ENCODE data around the gene RAB34. TPM values are rescaled to one million over a fixed set of nuclear protein-coding genes. Genes with fewer than 3 reads are reported as not detected.
A peak's percentile ranks its signal among the peaks of the same experiment; 100 is the strongest.
"Not testable (repeated sequence)": the region's sequence is repeated elsewhere in the genome, so short reads cannot be mapped to it uniquely, and the experiment has no call there.

Gene RAB34
- total RNA-seq, 1 experiment from 2014 or later, result not detected

DNA sequence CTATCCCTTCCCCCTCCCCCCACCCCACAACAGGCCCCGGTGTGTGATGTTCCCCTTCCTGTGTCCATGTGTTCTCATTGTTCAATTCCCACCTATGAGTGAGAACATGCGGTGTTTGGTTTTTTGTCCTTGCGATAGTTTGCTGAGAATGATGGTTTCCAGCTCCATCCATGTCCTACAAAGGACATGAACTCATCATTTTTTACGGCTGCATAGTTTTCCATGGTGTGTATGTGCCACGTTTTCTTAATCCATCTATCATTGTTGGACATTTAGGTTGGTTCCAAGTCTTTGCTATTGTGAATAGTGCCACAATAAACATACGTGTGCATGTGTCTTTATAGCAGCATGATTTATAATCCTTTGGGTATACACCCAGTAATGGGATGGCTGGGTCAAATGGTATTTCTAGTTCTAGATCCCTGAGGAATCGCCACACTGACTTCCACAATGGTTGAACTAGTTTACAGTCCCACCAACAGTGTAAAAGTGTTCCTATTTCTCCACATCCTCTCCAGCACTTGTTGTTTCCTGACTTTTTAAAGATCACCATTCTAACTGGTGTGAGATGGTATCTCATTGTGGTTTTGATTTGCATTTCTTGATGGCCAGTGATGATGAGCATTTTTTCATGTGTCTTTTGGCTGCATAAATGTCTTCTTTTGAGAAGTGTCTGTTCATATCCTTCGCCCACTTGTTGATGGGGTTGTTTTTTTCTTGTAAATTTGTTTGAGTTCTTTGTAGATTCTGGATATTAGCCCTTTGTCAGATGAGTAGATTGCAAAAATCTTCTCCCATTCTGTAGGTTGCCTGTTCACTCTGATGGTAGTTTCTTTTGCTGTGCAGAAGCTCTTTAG, 18.5 kb upstream of the RAB34 start:
- not testable (repeated sequence) for DNase-seq; H3K4me3 ChIP-seq (ENCODE audit: low read length)

DNA sequence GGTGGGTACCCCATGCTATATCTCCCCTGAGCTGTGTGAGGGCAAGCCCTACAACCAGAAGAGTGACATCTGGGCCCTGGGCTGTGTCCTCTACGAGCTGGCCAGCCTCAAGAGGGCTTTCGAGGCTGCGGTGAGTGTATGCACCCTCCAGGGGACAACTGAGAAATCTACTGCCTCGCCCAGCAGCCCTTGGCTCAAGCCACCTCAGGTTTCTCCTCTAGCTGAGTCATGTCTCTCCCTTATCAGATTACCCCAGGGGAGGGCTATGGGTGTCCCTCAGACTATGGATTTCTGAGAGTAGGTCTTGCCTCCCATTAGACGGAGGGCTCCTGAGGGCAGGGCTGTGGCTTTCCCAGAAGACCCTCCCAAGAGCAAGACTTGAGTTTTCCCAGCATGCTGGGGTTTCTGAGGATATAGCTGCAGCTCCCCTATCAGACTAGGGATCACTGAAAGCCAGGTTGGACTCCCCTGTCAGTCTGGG, 17.6 kb upstream of the RAB34 start:
- H3K4me1 ChIP-seq (ENCODE audit: low read length), result peaks cover 22% of the 10 kb centered on the region
- no peaks in the 10 kb centered on the region for H3K9me2 ChIP-seq (replicated peaks; ENCODE audit: insufficient read depth, low read length)
- H2AFZ ChIP-seq (ENCODE audit: low read length), result no peak overlapping the region
- no peaks in the 10 kb centered on the region for H3K36me3 ChIP-seq (ENCODE audit: insufficient read depth, low read length)
- H3K27ac ChIP-seq (ENCODE audit: low read length), result no peak overlapping the region
- H3K9ac ChIP-seq (ENCODE audit: low read length), result no peak overlapping the region
- no peaks in the 10 kb centered on the region for H4K20me1 ChIP-seq (ENCODE audit: insufficient read depth, low read depth, low read length)
- no peaks in the 10 kb centered on the region for H3K79me2 ChIP-seq (ENCODE audit: low read length)
- H3K9me3 ChIP-seq (ENCODE audit: low read length), result no peaks in the 10 kb centered on the region
- no peak overlapping the region for H3K4me2 ChIP-seq (ENCODE audit: low read depth, low read length, poor library complexity, severe bottlenecking)
- H3K4me3 ChIP-seq (ENCODE audit: low read length), result no peak overlapping the region
- H3K27me3 ChIP-seq (ENCODE audit: low read length), result no peaks in the 10 kb centered on the region
- DNase-seq, result no peak

More for the DNA sequence above, 18.5 kb upstream of the RAB34 start:
- not testable (repeated sequence) for H3K36me3 ChIP-seq (ENCODE audit: insufficient read depth, low read length); H3K79me2 ChIP-seq (ENCODE audit: low read length); H3K9ac ChIP-seq (ENCODE audit: low read length); H4K20me1 ChIP-seq (ENCODE audit: insufficient read depth, low read depth, low read length); H2AFZ ChIP-seq (ENCODE audit: low read length); H3K9me3 ChIP-seq (ENCODE audit: low read length); H3K4me2 ChIP-seq (ENCODE audit: low read depth, low read length, poor library complexity, severe bottlenecking); H3K27ac ChIP-seq (ENCODE audit: low read length); H3K9me2 ChIP-seq (replicated peaks; ENCODE audit: insufficient read depth, low read length); H3K27me3 ChIP-seq (ENCODE audit: low read length)
- peaks cover 30% of the 10 kb centered on the region for H3K4me1 ChIP-seq (ENCODE audit: low read length)

DNA sequence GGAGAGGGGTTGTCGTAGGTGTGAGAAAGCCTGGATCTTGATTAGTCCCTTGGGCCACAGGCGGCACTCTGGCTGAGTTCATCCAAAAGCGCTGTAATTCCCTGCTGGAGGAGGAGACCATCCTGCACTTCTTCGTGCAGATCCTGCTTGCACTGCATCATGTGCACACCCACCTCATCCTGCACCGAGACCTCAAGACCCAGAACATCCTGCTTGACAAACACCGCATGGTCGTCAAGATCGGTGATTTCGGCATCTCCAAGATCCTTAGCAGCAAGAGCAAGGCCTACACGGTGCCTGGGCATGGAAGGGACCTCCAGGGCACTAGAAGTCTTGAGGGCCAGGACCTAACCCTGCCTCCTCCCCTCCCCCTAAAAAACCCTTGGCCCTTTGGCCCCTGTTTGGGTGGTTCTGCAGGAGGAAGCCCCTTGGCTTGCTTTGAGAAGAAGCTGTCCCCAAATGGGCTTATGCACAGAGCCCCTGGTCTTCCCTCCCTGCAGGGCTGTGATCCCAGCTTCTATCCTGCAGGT, 17.1 kb upstream of the RAB34 start:
- DNase-seq, result no peak
- Histone ChIP-seq H3K79me2 (ENCODE audit: low read length) (no peaks in the 10 kb centered on the region), H3K9ac (ENCODE audit: low read length) (no peak overlapping the region), H3K9me2 (replicated peaks; ENCODE audit: insufficient read depth, low read length) (no peaks in the 10 kb centered on the region), H3K4me2 (ENCODE audit: low read depth, low read length, poor library complexity, severe bottlenecking) (no peak overlapping the region), H3K27me3 (ENCODE audit: low read length) (no peaks in the 10 kb centered on the region), H3K27ac (ENCODE audit: low read length) (no peak overlapping the region), H2AFZ (ENCODE audit: low read length) (no peak overlapping the region), H3K4me3 (ENCODE audit: low read length) (no peak overlapping the region), H3K36me3 (ENCODE audit: insufficient read depth, low read length) (no peaks in the 10 kb centered on the region), H3K4me1 (ENCODE audit: low read length) (peaks cover 21% of the 10 kb centered on the region), H4K20me1 (ENCODE audit: insufficient read depth, low read depth, low read length) (no peaks in the 10 kb centered on the region), H3K9me3 (ENCODE audit: low read length) (no peaks in the 10 kb centered on the region)

DNA sequence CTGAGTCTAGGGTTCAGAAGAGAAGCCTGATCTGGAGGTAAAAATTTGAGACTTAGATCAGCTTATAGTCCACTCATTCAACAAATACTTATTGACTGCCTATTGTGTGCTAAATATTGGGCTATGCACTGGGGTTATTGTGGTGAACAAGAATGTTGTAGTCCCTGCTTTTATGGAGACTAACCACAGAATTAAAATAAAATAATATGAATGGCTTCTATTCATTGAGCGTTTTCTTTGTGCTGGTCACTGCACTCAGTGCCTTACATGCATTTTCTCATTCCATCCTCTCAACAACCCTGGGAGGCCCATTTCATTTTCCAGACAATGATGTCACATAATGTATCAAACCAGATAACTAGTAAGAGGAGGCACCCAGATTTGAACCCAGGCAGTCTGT, 15.7 kb upstream of the RAB34 start:
- no peaks in the 10 kb centered on the region for H3K79me2 ChIP-seq (ENCODE audit: low read length)
- H3K9me2 ChIP-seq (replicated peaks; ENCODE audit: insufficient read depth, low read length), result no peaks in the 10 kb centered on the region
- no peaks in the 10 kb centered on the region for H3K9me3 ChIP-seq (ENCODE audit: low read length)
- H4K20me1 ChIP-seq (ENCODE audit: insufficient read depth, low read depth, low read length), result no peaks in the 10 kb centered on the region
- H3K27me3 ChIP-seq (ENCODE audit: low read length), result no peaks in the 10 kb centered on the region
- H3K36me3 ChIP-seq (ENCODE audit: insufficient read depth, low read length), result no peaks in the 10 kb centered on the region
- H3K4me2 ChIP-seq (ENCODE audit: low read depth, low read length, poor library complexity, severe bottlenecking), result no peak overlapping the region
- DNase-seq, result no peak
- no peak overlapping the region for H3K9ac ChIP-seq (ENCODE audit: low read length)
- no peak overlapping the region for H2AFZ ChIP-seq (ENCODE audit: low read length)
- no peak overlapping the region for H3K4me3 ChIP-seq (ENCODE audit: low read length)
- no peak overlapping the region for H3K27ac ChIP-seq (ENCODE audit: low read length)
- H3K4me1 ChIP-seq (ENCODE audit: low read length), result peaks cover 19% of the 10 kb centered on the region

DNA sequence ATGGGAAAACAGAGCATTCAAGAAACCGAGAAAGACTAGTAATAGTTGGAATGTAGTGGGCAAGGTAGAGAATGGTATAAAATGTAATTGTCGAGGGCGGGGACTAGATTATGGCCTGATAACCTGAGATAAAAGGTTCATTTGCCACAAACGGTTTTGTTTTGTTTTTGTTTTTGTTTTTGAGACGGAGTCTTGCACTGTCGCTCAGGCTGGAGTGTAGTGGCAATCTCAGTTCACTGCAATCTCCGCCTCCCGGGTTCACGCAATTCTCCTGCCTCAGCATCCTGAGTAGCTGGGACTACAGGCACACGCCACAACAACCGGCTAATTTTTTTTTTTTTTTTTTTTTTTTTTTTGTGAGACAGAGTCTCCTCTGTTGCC, 12.3 kb upstream of the RAB34 start:
- DNase-seq, result no peak

DNA sequence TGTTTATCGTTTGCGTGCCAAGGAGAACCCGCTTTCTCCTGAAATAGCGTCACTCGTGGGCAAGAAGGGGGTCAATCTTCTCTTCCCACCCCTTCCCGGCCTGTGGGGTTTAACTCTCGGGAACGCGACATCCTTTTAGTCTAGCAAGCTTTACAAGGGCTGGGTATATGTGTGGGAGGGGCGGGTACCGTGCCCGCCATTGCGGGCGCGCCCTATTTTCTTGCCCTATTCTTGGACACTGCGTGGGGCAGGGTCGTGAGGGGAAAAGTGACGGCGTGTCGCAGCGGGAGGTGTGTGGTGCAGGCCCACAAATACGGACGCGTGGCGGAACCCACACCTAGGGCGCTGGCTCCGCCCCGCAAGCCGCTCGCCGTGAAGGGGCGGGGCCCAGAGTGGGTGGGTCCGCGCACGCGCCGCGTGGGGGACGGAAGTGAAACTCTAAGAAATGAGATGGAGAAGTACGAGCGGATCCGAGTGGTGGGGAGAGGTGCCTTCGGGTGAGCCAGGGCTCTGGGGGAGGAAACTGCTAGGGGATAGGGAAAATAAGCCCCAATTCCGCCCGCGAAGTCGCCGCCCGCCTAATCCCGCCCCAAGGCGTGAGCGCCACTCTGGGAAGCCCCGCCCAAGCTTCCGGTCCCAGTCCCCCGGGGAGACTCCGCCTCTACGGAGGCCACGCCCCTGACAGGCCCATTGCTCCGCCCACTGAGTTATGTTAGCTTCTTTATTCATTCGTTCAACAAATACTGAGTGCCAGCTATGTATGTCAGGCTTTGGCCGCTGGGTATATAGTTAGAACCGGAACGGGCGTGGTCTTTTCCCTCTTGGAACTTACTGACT, 10.9 kb upstream of the RAB34 start, which contains the start of gene NEK8:
Gene NEK8 (plus strand): TSS at position 425 of the 837 bp plus-strand sequence. CDS start 26 bp downstream, at position 451.
- H3K4me1 ChIP-seq (ENCODE audit: low read length), result peaks cover 41% of the 10 kb centered on the region

More for the DNA sequence above, 12.3 kb upstream of the RAB34 start:
- Histone ChIP-seq H3K4me1 (ENCODE audit: low read length) (peaks cover 30% of the 10 kb centered on the region), H3K9me2 (replicated peaks; ENCODE audit: insufficient read depth, low read length) (no peaks in the 10 kb centered on the region), H3K36me3 (ENCODE audit: insufficient read depth, low read length) (no peaks in the 10 kb centered on the region), H3K4me2 (ENCODE audit: low read depth, low read length, poor library complexity, severe bottlenecking) (no peak overlapping the region), H3K9ac (ENCODE audit: low read length) (no peak overlapping the region), H3K27ac (ENCODE audit: low read length) (no peak overlapping the region), H3K9me3 (ENCODE audit: low read length) (no peaks in the 10 kb centered on the region), H3K4me3 (ENCODE audit: low read length) (no peak overlapping the region), H3K27me3 (ENCODE audit: low read length) (no peaks in the 10 kb centered on the region), H3K79me2 (ENCODE audit: low read length) (no peaks in the 10 kb centered on the region), H2AFZ (ENCODE audit: low read length) (no peak overlapping the region), H4K20me1 (ENCODE audit: insufficient read depth, low read depth, low read length) (no peaks in the 10 kb centered on the region)

DNA sequence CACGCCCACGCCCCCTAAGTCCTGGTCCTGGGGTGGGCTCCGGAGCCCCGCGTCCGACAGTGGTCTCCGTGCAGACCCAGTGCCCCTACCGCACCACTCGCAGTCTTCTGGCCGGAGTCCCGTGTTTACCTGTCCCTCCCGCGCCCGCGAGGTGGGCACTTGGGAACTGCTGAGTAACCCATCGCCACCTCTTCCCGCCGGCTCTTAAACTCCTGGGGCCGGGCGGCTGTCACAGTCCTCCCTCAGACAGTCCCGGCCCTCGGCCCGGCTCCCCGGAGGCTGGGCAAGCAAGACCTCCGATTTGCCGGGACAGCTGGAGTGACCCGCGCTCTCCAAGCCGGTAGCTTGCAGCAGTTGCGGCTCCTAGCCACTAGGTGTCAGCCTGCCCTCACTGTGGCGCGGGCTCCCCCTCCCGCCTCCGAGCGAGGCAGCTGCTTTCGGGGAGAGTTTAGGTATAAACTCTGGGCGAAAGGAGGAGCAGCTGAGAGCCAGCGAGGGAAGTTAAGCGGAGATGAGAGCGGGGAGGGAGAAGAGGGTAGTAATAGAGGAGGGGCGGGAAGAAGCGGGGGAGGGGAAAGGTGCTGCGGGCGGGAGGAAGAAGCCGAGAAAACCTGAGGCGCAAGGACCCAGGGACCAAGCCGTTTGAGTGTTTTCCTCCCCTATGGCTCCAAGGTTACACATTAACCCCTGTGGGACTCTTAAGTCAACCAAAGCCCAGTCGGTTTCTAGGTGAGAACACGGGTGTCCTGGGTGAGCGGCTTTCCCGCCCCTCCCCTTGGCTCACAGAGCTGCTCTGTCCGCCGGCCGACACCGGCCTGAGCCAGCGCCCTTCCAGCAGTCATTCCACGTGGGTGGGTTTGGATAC, 9.2 kb upstream of the RAB34 start:
- peak overlapping the region; percentile 95; the same call in 1 of the 2 replicates for H2AFZ ChIP-seq (ENCODE audit: low read length)
- H3K9ac ChIP-seq (ENCODE audit: low read length), result peak overlapping the region; percentile 77
- H3K79me2 ChIP-seq (ENCODE audit: low read length), result peaks cover 8% of the 10 kb centered on the region
- peak; percentile 97 for DNase-seq
- H3K9me3 ChIP-seq (ENCODE audit: low read length), result no peaks in the 10 kb centered on the region
- H3K36me3 ChIP-seq (ENCODE audit: insufficient read depth, low read length), result peaks cover 20% of the 10 kb centered on the region
- peak overlapping the region; percentile 81 for H3K4me3 ChIP-seq (ENCODE audit: low read length)
- no peaks in the 10 kb centered on the region for H3K9me2 ChIP-seq (replicated peaks; ENCODE audit: insufficient read depth, low read length)
- H3K27me3 ChIP-seq (ENCODE audit: low read length), result no peaks in the 10 kb centered on the region
- peak overlapping the region; percentile 94 for H3K4me2 ChIP-seq (ENCODE audit: low read depth, low read length, poor library complexity, severe bottlenecking)
- peaks cover 15% of the 10 kb centered on the region; the same call in 1 of the 2 replicates for H4K20me1 ChIP-seq (ENCODE audit: insufficient read depth, low read depth, low read length)
- H3K4me1 ChIP-seq (ENCODE audit: low read length), result peaks cover 59% of the 10 kb centered on the region
- peak overlapping the region; percentile 85 for H3K27ac ChIP-seq (ENCODE audit: low read length)

More for the DNA sequence above, 10.9 kb upstream of the RAB34 start, which contains the start of gene NEK8:
- H3K36me3 ChIP-seq (ENCODE audit: insufficient read depth, low read length), result peaks cover 4% of the 10 kb centered on the region; the same call in 1 of the 2 replicates
- peak within 1 kb of the TSS; percentile 94 for H3K4me2 ChIP-seq (ENCODE audit: low read depth, low read length, poor library complexity, severe bottlenecking)
- H3K79me2 ChIP-seq (ENCODE audit: low read length), result no peaks in the 10 kb centered on the region
- 0 out of 2 replicates have a peak, but pooled peaks cover under 1% of the 10 kb centered on the region for H4K20me1 ChIP-seq (ENCODE audit: insufficient read depth, low read depth, low read length)
- H3K9ac ChIP-seq (ENCODE audit: low read length), result peak within 1 kb of the TSS; percentile 77
- H2AFZ ChIP-seq (ENCODE audit: low read length), result peak within 1 kb of the TSS; percentile 90
- H3K27me3 ChIP-seq (ENCODE audit: low read length), result no peaks in the 10 kb centered on the region
- no peaks in the 10 kb centered on the region for H3K9me3 ChIP-seq (ENCODE audit: low read length)
- DNase-seq, result peak; percentile 97
- no peaks in the 10 kb centered on the region for H3K9me2 ChIP-seq (replicated peaks; ENCODE audit: insufficient read depth, low read length)
- H3K4me3 ChIP-seq (ENCODE audit: low read length), result peak within 1 kb of the TSS; percentile 81
- peak within 1 kb of the TSS; percentile 85 for H3K27ac ChIP-seq (ENCODE audit: low read length)

All from Karpas-422 (cell line).